Right atrium auricular region (tissue), 2 donors: ENCODE measurements around the gene SPOCK1. TPM values are rescaled to one million over a fixed set of nuclear protein-coding genes. Genes with fewer than 3 reads are reported as not detected.

ENCODE experiments used
- DNase-seq: peaks from one replicate; pipeline ENCODE4 v3.0.0-alpha.2; 2019; ENCODE audit warnings: low spot score
- H3K27ac ChIP-seq, 2 donors: fragments of 200-600 bp; sonication (generic); 1 replicate in 1 of 2; 2 replicates in 1 of 2; pipeline ENCODE4 v1.5.1; 2016 to 2019
- H3K27me3 ChIP-seq, 2 donors: fragments of 200-600 bp; sonication (generic); one replicate each; pipeline versions ENCODE4 v1.5.1 to v1.6.0; 2017 to 2019
- H3K36me3 ChIP-seq: fragments of 200-600 bp; sonication (generic); one replicate; pipeline ENCODE4 v1.5.1; 2016
- H3K4me1 ChIP-seq, 2 donors: fragments of 200-600 bp; sonication (generic); one replicate each; pipeline versions ENCODE4 v1.5.1 to v1.6.0; 2017 to 2019
- H3K4me3 ChIP-seq, 2 donors: fragments of 200-600 bp; sonication (generic); 1 replicate in 1 of 2; 2 replicates in 1 of 2; pipeline ENCODE4 v1.5.1; 2017 to 2019; ENCODE audit warnings: mild to moderate bottlenecking in 1 of 2, moderate library complexity in 1 of 2
- H3K9me3 ChIP-seq, 2 donors: fragments of 200-600 bp; sonication (generic); one replicate each; pipeline ENCODE4 v1.5.1; 2019
- total RNA-seq, 2 donors: library from RNA; depleted of rRNA; stranded (reverse); fragments of >200 nt; gene quantifications; one replicate each; pipeline ENCODE4 v1.1.0, GENCODE V29; 2016
- TF ChIP-seq, protein P1 (sequence below), 2 donors: fragments of 200-600 bp; sonication (generic); IDR thresholded peaks; one replicate each; pipeline ENCODE4 v1.5.1; 2019; ENCODE audit warnings: antibody characterized with exemption in 2 of 2

Gene SPOCK1
- total RNA-seq, 2 donors from 2014 or later, result 59.8 to 84.5 TPM

DNA sequence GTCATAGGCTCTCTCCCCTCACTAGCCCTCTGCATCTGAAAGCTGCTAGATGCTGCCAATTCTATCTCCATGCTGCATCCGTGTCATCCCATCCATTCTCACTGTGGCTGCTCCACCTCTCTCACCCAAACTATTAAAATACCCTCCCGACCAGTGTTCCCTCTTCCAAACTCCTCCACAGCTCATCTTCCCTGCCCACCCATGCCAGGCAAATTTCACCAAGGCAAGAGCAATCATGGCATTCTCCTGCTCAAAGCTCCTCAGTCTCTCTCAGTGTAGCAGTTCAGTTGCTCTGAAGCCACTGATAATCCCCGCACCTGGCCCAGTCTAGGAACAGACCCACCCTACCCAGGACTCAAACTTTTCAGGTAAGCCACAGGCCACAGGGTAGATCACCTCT, 48.4 kb downstream of the SPOCK1 start:
- H3K36me3 ChIP-seq, result no peaks in the 10 kb centered on the region
- no peaks in the 10 kb centered on the region for H3K4me1 ChIP-seq
- H3K27me3 ChIP-seq, result no peaks in the 10 kb centered on the region
- TF ChIP-seq, protein P1, sequence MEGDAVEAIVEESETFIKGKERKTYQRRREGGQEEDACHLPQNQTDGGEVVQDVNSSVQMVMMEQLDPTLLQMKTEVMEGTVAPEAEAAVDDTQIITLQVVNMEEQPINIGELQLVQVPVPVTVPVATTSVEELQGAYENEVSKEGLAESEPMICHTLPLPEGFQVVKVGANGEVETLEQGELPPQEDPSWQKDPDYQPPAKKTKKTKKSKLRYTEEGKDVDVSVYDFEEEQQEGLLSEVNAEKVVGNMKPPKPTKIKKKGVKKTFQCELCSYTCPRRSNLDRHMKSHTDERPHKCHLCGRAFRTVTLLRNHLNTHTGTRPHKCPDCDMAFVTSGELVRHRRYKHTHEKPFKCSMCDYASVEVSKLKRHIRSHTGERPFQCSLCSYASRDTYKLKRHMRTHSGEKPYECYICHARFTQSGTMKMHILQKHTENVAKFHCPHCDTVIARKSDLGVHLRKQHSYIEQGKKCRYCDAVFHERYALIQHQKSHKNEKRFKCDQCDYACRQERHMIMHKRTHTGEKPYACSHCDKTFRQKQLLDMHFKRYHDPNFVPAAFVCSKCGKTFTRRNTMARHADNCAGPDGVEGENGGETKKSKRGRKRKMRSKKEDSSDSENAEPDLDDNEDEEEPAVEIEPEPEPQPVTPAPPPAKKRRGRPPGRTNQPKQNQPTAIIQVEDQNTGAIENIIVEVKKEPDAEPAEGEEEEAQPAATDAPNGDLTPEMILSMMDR (IDR thresholded peaks at IDR 0.05), result no peak
- H3K27ac ChIP-seq, result no peak overlapping the region
- no peak for DNase-seq
- no peaks in the 10 kb centered on the region for H3K9me3 ChIP-seq
- no peak overlapping the region for H3K4me3 ChIP-seq

DNA sequence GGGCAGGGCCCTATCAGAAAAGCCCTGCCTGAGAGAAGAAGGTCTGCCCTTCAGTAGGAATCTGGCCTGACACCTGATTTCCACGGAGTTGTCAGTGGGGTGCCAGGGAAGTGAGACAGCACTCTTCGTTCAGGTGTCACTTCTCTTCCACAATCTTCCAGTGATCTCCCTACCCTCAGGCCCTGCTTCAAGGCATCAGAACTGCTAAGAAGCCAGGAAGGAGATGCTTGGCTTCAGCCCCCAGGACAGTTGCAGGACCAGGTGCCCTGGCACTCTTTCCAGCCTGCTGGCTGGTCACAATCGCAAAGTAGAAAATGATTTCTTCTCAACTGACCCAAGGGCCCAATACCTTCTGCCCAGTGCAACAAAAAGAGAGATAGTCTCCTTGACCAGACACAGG, 50.3 kb downstream of the SPOCK1 start:
- Histone ChIP-seq H3K9me3 (no peaks in the 10 kb centered on the region), H3K36me3 (no peaks in the 10 kb centered on the region), H3K27me3 (no peaks in the 10 kb centered on the region), H3K27ac (no peak overlapping the region), H3K4me1 (no peaks in the 10 kb centered on the region), H3K4me3 (no peak overlapping the region)
- no peak for DNase-seq
- TF ChIP-seq, protein P1 (IDR thresholded peaks at IDR 0.05), result no peak

DNA sequence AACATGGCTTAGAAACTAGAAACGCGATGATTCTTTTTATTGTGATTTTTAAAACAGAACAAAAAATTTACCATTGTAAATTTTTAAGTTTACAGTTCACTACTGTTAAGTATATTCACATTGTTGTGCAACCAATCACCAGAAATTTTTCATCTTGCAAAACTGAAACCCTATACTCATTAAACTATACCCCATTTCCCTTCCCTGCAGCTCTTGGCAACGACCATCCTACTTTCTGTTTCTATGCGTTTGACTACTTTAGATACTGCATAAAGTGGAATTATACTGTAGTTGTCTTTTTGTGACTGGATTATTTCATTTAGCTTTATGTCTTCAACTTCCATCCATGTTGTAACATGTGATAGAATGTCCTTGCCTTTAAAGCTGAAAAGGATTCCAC, 52.5 kb downstream of the SPOCK1 start:
- Histone ChIP-seq H3K36me3 (no peaks in the 10 kb centered on the region), H3K9me3 (no peaks in the 10 kb centered on the region), H3K27me3 (no peaks in the 10 kb centered on the region), H3K4me1 (peaks cover 0 to 8% of the 10 kb centered on the region in 2 donors), H3K27ac (no peak overlapping the region), H3K4me3 (no peak overlapping the region)
- DNase-seq, result no peak
- TF ChIP-seq, protein P1 (IDR thresholded peaks at IDR 0.05), result no peak

DNA sequence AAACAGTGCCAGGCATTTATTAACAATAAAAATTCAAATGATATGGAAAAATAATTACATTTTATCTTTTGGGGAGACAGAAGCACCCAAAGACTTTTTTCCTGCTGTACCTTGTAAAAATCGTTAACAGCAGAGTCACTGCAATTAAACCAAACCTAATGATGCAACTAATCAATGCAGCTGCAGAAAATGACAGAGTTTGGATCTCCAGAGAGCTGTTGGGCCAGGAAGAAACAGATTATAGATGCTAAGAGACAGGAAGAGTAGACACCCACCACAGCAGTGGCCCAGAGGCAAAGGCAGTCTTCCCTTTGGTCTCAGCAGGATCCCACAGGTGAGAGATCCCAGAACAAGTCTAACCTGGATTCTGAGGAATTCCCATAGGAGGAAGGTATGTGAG, 53.0 kb downstream of the SPOCK1 start:
- H3K4me3 ChIP-seq, result no peak overlapping the region
- no peaks in the 10 kb centered on the region for H3K36me3 ChIP-seq
- H3K4me1 ChIP-seq, result peaks cover 0 to 8% of the 10 kb centered on the region in 2 donors
- H3K9me3 ChIP-seq, result no peaks in the 10 kb centered on the region
- H3K27ac ChIP-seq, result no peak overlapping the region
- no peak for DNase-seq
- no peaks in the 10 kb centered on the region for H3K27me3 ChIP-seq
- TF ChIP-seq, protein P1 (IDR thresholded peaks at IDR 0.05), result no peak

DNA sequence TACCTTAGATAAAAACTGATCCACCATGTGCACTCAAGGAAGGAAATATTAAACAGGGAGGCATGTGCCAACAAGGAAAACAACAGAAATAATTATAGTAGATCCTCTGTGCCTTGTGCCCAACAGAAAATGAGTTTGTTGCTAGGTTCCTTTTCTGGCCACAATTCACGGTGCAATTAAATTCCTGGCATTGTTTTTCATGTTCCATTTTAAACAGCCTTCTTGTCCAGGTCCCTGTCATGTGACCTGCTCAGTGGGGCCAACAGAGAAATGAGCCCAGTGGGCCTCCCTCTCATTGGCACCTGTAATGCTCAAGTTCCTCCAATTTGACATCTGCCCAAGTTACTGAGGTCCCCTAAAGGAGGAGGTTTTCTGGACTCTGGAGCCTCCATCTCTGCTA, 56.5 kb downstream of the SPOCK1 start:
- no peaks in the 10 kb centered on the region for H3K27me3 ChIP-seq
- H3K4me1 ChIP-seq, result peaks cover 0 to 8% of the 10 kb centered on the region in 2 donors
- H3K9me3 ChIP-seq, result no peaks in the 10 kb centered on the region
- H3K27ac ChIP-seq, result no peak overlapping the region
- H3K36me3 ChIP-seq, result no peaks in the 10 kb centered on the region
- TF ChIP-seq, protein P1 (IDR thresholded peaks at IDR 0.05), result no peak
- H3K4me3 ChIP-seq, result no peak overlapping the region
- no peak for DNase-seq

DNA sequence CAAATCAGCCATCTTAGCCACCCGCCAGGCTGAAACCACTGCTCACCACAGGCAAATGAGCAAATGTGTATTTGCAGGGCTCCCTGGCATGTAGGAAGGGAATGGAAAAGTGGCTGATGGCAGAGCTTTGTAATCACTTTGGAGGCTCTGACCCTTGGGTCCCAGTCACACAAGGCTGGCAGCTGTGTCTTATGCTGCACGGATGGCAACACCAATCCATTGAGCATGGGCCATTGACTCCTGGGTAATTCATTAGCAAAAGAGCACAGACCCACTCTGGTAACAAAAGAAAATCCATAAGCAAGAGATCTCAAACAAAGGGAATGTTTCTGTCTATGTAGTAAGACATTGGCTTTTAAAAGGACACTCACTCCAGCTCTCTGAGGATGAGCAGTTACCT, 57.6 kb downstream of the SPOCK1 start:
- no peak overlapping the region for H3K4me3 ChIP-seq
- TF ChIP-seq, protein P1 (IDR thresholded peaks at IDR 0.05), result no peak
- peaks cover 0 to 8% of the 10 kb centered on the region in 2 donors for H3K4me1 ChIP-seq

More for the DNA sequence above, 57.6 kb downstream of the SPOCK1 start:
- H3K27ac ChIP-seq, result no peak overlapping the region
- no peaks in the 10 kb centered on the region for H3K36me3 ChIP-seq
- H3K27me3 ChIP-seq, result no peaks in the 10 kb centered on the region
- DNase-seq, result no peak
- no peaks in the 10 kb centered on the region for H3K9me3 ChIP-seq
